HL-60 (cell line): ENCODE data around the gene ARHGEF12.

Experiments
- DNase-seq, 2 experiments: peaks; one replicate each; pipeline ENCODE4 v3.0.0-alpha.2; 2010 to 2020; ENCODE audit warnings: low read depth in 1 of 2, low spot score in 1 of 2
- H3K27ac ChIP-seq: fragments of 250-450 bp; sonication (Bioruptor Pico); replicated peaks from 2 replicates; pipeline ENCODE4 v1.5.1; 2020; ENCODE audit warnings: mild to moderate bottlenecking, moderate library complexity
- H3K27me3 ChIP-seq: fragments of 250-450 bp; sonication (Bioruptor Pico); 2 replicates; pipeline ENCODE4 v1.5.1; 2021; ENCODE audit warnings: mild to moderate bottlenecking, moderate library complexity; ENCODE audit not compliant: insufficient read depth, poor library complexity, severe bottlenecking
- H3K4me3 ChIP-seq: replicated peaks from 2 replicates; pipeline ENCODE4 v1.5.1; 2011; ENCODE audit warnings: mild to moderate bottlenecking, control low read depth, low read length; ENCODE audit not compliant: insufficient read depth
- CTCF ChIP-seq: IDR thresholded peaks from one replicate; pipeline ENCODE4 v1.5.1; 2011; ENCODE audit warnings: low read length, control low read depth, inconsistent platforms; ENCODE audit not compliant: insufficient read depth
- GABPA ChIP-seq: IDR thresholded peaks from 2 replicates; pipeline ENCODE4 v1.6.1; 2012; ENCODE audit warnings: low read depth
- POLR2AphosphoS5 ChIP-seq: IDR thresholded peaks from 2 replicates; pipeline ENCODE4 v1.6.1; 2012; ENCODE audit warnings: low read depth
- REST ChIP-seq: IDR thresholded peaks from 2 replicates; pipeline ENCODE4 v1.6.1; 2012; ENCODE audit warnings: low read depth; ENCODE audit not compliant: insufficient replicate concordance
- SPI1 ChIP-seq: IDR thresholded peaks from 2 replicates; pipeline ENCODE4 v1.6.1; 2012; ENCODE audit warnings: low read depth, mild to moderate bottlenecking, borderline replicate concordance

The ARHGEF12 gene

GRCh38 chr11:120337355-120338106, 1.3 kb downstream of the ARHGEF12 start:
- Histone ChIP-seq H3K27ac (no peak overlapping the region), H3K27me3 (peaks cover 67% of the 10 kb centered on the region), H3K4me3 (no peak overlapping the region)
- TF ChIP-seq SPI1 (no peak), REST (no peak), POLR2AphosphoS5 (no peak), CTCF (no peak), GABPA (no peak)
- DNase-seq: no peak

GRCh38 chr11:120338107-120338933, 2.1 kb downstream of the ARHGEF12 start:
- H3K27ac ChIP-seq: no peak overlapping the region

More at GRCh38 chr11:120338107-120338933, 2.1 kb downstream of the ARHGEF12 start:
- no peak for TF ChIP-seq SPI1
- no peak for TF ChIP-seq REST
- no peak for TF ChIP-seq GABPA
- no peak for TF ChIP-seq POLR2AphosphoS5
- TF ChIP-seq CTCF: no peak
- H3K4me3 ChIP-seq: no peak overlapping the region
- DNase-seq: no peak
- H3K27me3 ChIP-seq: peaks cover 70% of the 10 kb centered on the region
